IMR-90 (cell line): ENCODE results near the gene TMEM204. TPM values are rescaled to one million over a fixed set of nuclear protein-coding genes. Genes with fewer than 3 reads are reported as not detected.

Experiments used
- ATAC-seq: fragments of 200-7000 bp; cut with Tn5 transposase; 2 replicates; pipeline ENCODE4 v1.9.1; 2020; ENCODE audit warnings: low read depth, mild to moderate bottlenecking, moderate library complexity
- BruUV-seq: library from RNA; stranded (reverse); fragments of 400-500 nt; replicated peaks from 2 replicates; lab custom pipeline; 2021; lab: Mats Ljungman, UMichigan
- CTCF ChIA-PET: fragments of 300-600 bp; formaldehyde crosslinking; extraction: SDS; loops from one replicate; lab custom pipeline; 2021; ENCODE audit warnings: antibody characterized with exemption; lab: Yijun Ruan, JAX
- POLR2A ChIA-PET: fragments of 300-600 bp; sonication (Branson Sonifier 250); formaldehyde crosslinking; loops from one replicate; lab custom pipeline; 2022; ENCODE audit warnings: antibody characterized with exemption; ENCODE audit not compliant: unreplicated experiment; lab: Charles Lee
- DNase-seq: peaks from one replicate; pipeline ENCODE4 v3.0.0; 2013
- H2AFZ ChIP-seq: replicated peaks from 2 replicates; pipeline ENCODE3; 2013; ENCODE audit warnings: low read length, mild to moderate bottlenecking; ENCODE audit not compliant: poor library complexity
- H2AK5ac ChIP-seq: 2 replicates; pipeline ENCODE4 v1.6.1; 2013; ENCODE audit warnings: low read depth, low read length, inconsistent platforms
- H2AK9ac ChIP-seq: replicated peaks from 2 replicates; pipeline ENCODE3; 2013; ENCODE audit warnings: mild to moderate bottlenecking, low read depth, low read length, moderate library complexity; ENCODE audit not compliant: poor library complexity
- H2BK120ac ChIP-seq: 2 replicates; pipeline ENCODE4 v1.6.1; 2013; ENCODE audit warnings: low read depth, low read length, inconsistent platforms
- H2BK15ac ChIP-seq: 3 replicates; pipeline ENCODE4 v1.6.1; 2013; ENCODE audit warnings: low read depth, low read length, inconsistent platforms
- H2BK20ac ChIP-seq: 2 replicates; pipeline ENCODE4 v1.6.1; 2013; ENCODE audit warnings: low read depth, mild to moderate bottlenecking, inconsistent platforms, low read length, moderate library complexity
- H2BK5ac ChIP-seq: 2 replicates; pipeline ENCODE4 v1.6.1; 2013; ENCODE audit warnings: mild to moderate bottlenecking, low read depth, low read length, inconsistent platforms; ENCODE audit not compliant: poor library complexity, severe bottlenecking
- H3K14ac ChIP-seq: replicated peaks from 2 replicates; pipeline ENCODE4 v1.6.1; 2013; ENCODE audit warnings: low read depth, low read length, inconsistent platforms
- H3K18ac ChIP-seq: 2 replicates; pipeline ENCODE4 v1.6.1; 2013; ENCODE audit warnings: low read depth, low read length, control low read depth
- H3K23ac ChIP-seq: 2 replicates; pipeline ENCODE4 v1.6.1; 2013; ENCODE audit warnings: low read depth, low read length, inconsistent platforms
- H3K27ac ChIP-seq: 2 replicates; pipeline ENCODE4 v1.5.1; 2013; ENCODE audit warnings: mild to moderate bottlenecking, control low read depth, low read length; ENCODE audit not compliant: insufficient read depth
- H3K27me3 ChIP-seq: 2 replicates; pipeline ENCODE4 v1.6.1; 2013; ENCODE audit warnings: low read length; ENCODE audit not compliant: control insufficient read depth, insufficient read depth
- H3K36me3 ChIP-seq: 2 replicates; pipeline ENCODE4 v1.6.1; 2013; ENCODE audit warnings: low read length, mixed read lengths; ENCODE audit not compliant: control insufficient read depth, insufficient read depth
- H3K4ac ChIP-seq: 2 replicates; pipeline ENCODE4 v1.6.1; 2013; ENCODE audit warnings: low read depth, low read length, inconsistent platforms
- H3K4me1 ChIP-seq: 2 replicates; pipeline ENCODE4 v1.6.1; 2013; ENCODE audit warnings: low read length, mixed read lengths; ENCODE audit not compliant: control insufficient read depth, insufficient read depth
- H3K4me2 ChIP-seq: 2 replicates; pipeline ENCODE4 v1.6.1; 2013; ENCODE audit warnings: low read depth, mild to moderate bottlenecking, control low read depth, low read length, moderate library complexity
- H3K4me3 ChIP-seq: 2 replicates; pipeline ENCODE4 v1.5.1; 2013; ENCODE audit warnings: low read depth, mild to moderate bottlenecking, control low read depth, low read length, moderate library complexity; ENCODE audit not compliant: insufficient read depth
- H3K56ac ChIP-seq: 2 replicates; pipeline ENCODE4 v1.6.1; 2013; ENCODE audit warnings: low read length, inconsistent platforms; ENCODE audit not compliant: insufficient read depth; ENCODE audit errors: extremely low read depth
- H3K79me1 ChIP-seq, 2 experiments: 2 replicates each; pipeline ENCODE4 v1.6.1; 2013; ENCODE audit warnings: low read length in 2 of 2, inconsistent platforms in 1 of 2, low read depth in 1 of 2
- H3K9ac ChIP-seq: 2 replicates; pipeline ENCODE4 v1.6.1; 2013; ENCODE audit warnings: low read depth, low read length, control low read depth
- H3K9me1 ChIP-seq: 2 replicates; pipeline ENCODE4 v1.6.1; 2013; ENCODE audit warnings: low read length, inconsistent platforms; ENCODE audit not compliant: insufficient read depth
- H3K9me3 ChIP-seq: 2 replicates; pipeline ENCODE4 v1.6.1; 2013; ENCODE audit warnings: low read length; ENCODE audit not compliant: control insufficient read depth, insufficient read depth
- H4K20me1 ChIP-seq: 2 replicates; pipeline ENCODE4 v1.6.1; 2013; ENCODE audit warnings: low read length, inconsistent platforms; ENCODE audit not compliant: insufficient read depth
- H4K5ac ChIP-seq: 2 replicates; pipeline ENCODE4 v1.6.1; 2013; ENCODE audit warnings: mild to moderate bottlenecking, low read depth, low read length, control low read depth
- H4K8ac ChIP-seq, 2 experiments: 2 replicates each; pipeline ENCODE4 v1.6.1; 2013; ENCODE audit warnings: low read depth in 2 of 2, low read length in 2 of 2, control low read depth in 1 of 2, inconsistent platforms in 1 of 2
- H4K91ac ChIP-seq: 2 replicates; pipeline ENCODE4 v1.6.1; 2013; ENCODE audit warnings: low read depth, low read length, inconsistent platforms; ENCODE audit not compliant: insufficient read depth
- CEBPB ChIP-seq: IDR thresholded peaks from 2 replicates; pipeline ENCODE4 v1.6.1; 2012; ENCODE audit warnings: low read depth, low read length, improper control_type of control experiment
- CHD1 ChIP-seq: IDR thresholded peaks from 2 replicates; pipeline ENCODE4 v1.6.1; 2012; ENCODE audit warnings: low read depth, low read length, improper control_type of control experiment
- FOS ChIP-seq: fragments of 150-350 bp; IDR thresholded peaks from 2 replicates; pipeline ENCODE4 v1.6.1; 2016; ENCODE audit warnings: low read depth, low read length
- MAZ ChIP-seq: IDR thresholded peaks from 2 replicates; pipeline ENCODE4 v1.6.1; 2012; ENCODE audit warnings: low read depth, mild to moderate bottlenecking, low read length, improper control_type of control experiment, moderate library complexity, borderline replicate concordance
- NFE2L2 ChIP-seq: fragments of 150-350 bp; IDR thresholded peaks from 2 replicates; pipeline ENCODE4 v1.6.1; 2016; ENCODE audit warnings: low read depth, mild to moderate bottlenecking, low read length
- SMC3 ChIP-seq: fragments of 150-350 bp; IDR thresholded peaks from 2 replicates; pipeline ENCODE4 v1.6.1; 2016; ENCODE audit warnings: low read depth, mild to moderate bottlenecking, antibody characterized with exemption, low read length, moderate library complexity
- WGBS, 2 experiments: methylation state at CpG; one replicate each; pipeline versions ENCODE4 v1.1.5 to v1.1.7; 2013; ENCODE audit warnings: missing lambda C conversion rate in 2 of 2; ENCODE audit not compliant: insufficient read length in 1 of 2; ENCODE audit errors: extremely low coverage in 2 of 2; 5-methylcytosine and 5-hydroxymethylcytosine counted together
- dilution Hi-C: fragments of 300-500 bp; cut with HindIII; formaldehyde crosslinking; loops from one replicate; pipeline ENCODE4 v1.14.3; 2018; ENCODE audit warnings: low sequenced_read_pairs; ENCODE audit not compliant: unreplicated experiment
- in situ Hi-C: fragments of 300-500 bp; cut with MboI; formaldehyde crosslinking; loops from 3 replicates; pipeline ENCODE4 v1.14.3; 2019; ENCODE audit warnings: low sequenced_read_pairs, inconsistent platforms, mixed read lengths
- intact Hi-C: fragments of 100-400 bp; cut with micrococcal nuclease; formaldehyde crosslinking; loops from 2 replicates; pipeline ENCODE4 v1.10.0; 2022
- polyA plus RNA-seq, 3 experiments: library from polyadenylated mRNA; depleted of rRNA; stranded (reverse); fragments of >200 nt; gene quantifications; 2 replicates each; pipeline ENCODE4 v1.2.3, GENCODE V29; 2012; ENCODE audit warnings: low replicate concordance in 1 of 3
- total RNA-seq: library from RNA; depleted of rRNA; stranded (reverse); fragments of >200 nt; gene quantifications from 2 replicates; pipeline ENCODE4 v1.2.3, GENCODE V29; 2012
- TF ChIP-seq, protein P1 (sequence below): fragments of 150-350 bp; IDR thresholded peaks from 2 replicates; pipeline ENCODE4 v1.6.1; 2016; ENCODE audit warnings: low read depth, mild to moderate bottlenecking, low read length, moderate library complexity, borderline replicate concordance

Gene TMEM204
- total and polyA plus RNA-seq, 2 of the 4 experiments (the other 2 are of a cell fraction) = 7.0 to 12.3 TPM

DNA sequence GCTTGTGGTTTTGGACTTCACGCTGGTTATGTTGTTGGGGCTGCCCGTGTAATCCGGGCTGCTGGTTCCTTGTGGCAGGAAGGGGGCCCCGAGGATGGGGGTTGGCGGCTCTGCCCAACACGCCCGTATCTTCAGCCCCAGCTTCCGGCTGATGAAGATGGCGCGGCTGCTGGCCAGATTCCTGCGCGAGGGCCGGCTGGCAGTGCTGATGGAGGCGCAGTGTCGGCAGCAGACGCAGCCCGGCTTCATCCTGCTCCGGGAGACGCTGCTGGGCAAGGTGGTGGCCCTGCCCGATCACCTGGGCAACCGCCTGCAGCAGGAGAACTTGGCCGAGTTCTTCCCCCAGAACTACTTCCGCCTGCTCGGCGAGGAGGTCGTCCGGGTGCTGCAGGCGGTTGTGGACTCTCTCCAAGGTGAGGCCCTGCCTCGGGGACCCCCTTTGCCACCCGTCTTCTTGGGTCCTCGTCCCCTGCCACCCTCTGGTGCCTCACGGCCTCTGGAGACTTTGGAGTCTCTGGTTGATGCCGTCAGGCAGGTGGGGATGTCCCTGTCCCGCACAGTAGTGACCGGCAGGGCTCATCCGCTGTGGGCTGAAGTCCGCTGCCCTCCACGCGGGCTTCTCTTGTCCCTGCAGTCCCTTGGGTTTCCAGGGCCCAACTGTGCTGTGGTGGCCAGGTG is 38.1 kb upstream of the TMEM204 start:
- POLR2A ChIA-PET = no interaction called here

More for the DNA sequence above, 38.1 kb upstream of the TMEM204 start:
- CTCF ChIA-PET = no interaction called here
- H2AK9ac ChIP-seq = peak overlapping the region; percentile 50
- H2BK20ac ChIP-seq = no peak overlapping the region
- H4K5ac ChIP-seq = no peak overlapping the region
- H4K8ac ChIP-seq = no peak overlapping the region
- no peak overlapping the region for H3K4ac ChIP-seq
- no peak overlapping the region for H2BK5ac ChIP-seq
- H3K4me2 ChIP-seq = no peak overlapping the region
- TF ChIP-seq MAZ (no peak), CHD1 (no peak), CEBPB (no peak), SMC3 (no peak), FOS (no peak), NFE2L2 (no peak)
- TF ChIP-seq, protein P1, sequence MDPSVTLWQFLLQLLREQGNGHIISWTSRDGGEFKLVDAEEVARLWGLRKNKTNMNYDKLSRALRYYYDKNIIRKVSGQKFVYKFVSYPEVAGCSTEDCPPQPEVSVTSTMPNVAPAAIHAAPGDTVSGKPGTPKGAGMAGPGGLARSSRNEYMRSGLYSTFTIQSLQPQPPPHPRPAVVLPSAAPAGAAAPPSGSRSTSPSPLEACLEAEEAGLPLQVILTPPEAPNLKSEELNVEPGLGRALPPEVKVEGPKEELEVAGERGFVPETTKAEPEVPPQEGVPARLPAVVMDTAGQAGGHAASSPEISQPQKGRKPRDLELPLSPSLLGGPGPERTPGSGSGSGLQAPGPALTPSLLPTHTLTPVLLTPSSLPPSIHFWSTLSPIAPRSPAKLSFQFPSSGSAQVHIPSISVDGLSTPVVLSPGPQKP = no peak
- no peak overlapping the region for H3K9ac ChIP-seq
- H3K23ac ChIP-seq = no peak overlapping the region
- H2AK5ac ChIP-seq = no peak overlapping the region
- no peaks in the 10 kb centered on the region for H3K9me3 ChIP-seq
- no TSS peak for BruUV-seq
- H3K27me3 ChIP-seq = no peaks in the 10 kb centered on the region
- H3K4me3 ChIP-seq = no peak overlapping the region
- H3K79me1 ChIP-seq = peaks cover 6 to 35% of the 10 kb centered on the region in 2 experiments
- no peak overlapping the region for H4K91ac ChIP-seq
- no peak overlapping the region for H3K56ac ChIP-seq
- peaks cover 34% of the 10 kb centered on the region for H3K36me3 ChIP-seq
- no peak overlapping the region for H2AFZ ChIP-seq
- no peak overlapping the region for H3K18ac ChIP-seq
- ATAC-seq = no peak
- H2BK120ac ChIP-seq = no peak overlapping the region
- H3K14ac ChIP-seq = no peak overlapping the region
- in situ Hi-C loops (no loop called here), dilution Hi-C loops (no loop called here), intact Hi-C loops (no loop called here)
- peaks cover 13% of the 10 kb centered on the region; the same call in 1 of the 2 replicates for H4K20me1 ChIP-seq
- peaks cover 12% of the 10 kb centered on the region for H3K4me1 ChIP-seq
- no peak overlapping the region for H3K27ac ChIP-seq
- peaks cover 7% of the 10 kb centered on the region for H3K9me1 ChIP-seq
- DNase-seq = no peak
- 93% methylated on average over 24 of the region's 39 CpGs; no CpG with 5 or more reads in 1 of the 2 experiments for WGBS, 2 experiments
- no peak overlapping the region for H2BK15ac ChIP-seq
